Esophagus squamous epithelium (tissue), 4 donors: ENCODE results near the gene GGCT.

Source experiments
- POLR2A ChIP-seq, 4 donors: fragments of 450-650 bp; IDR thresholded peaks; one replicate each; pipeline ENCODE4 v1.6.1; 2017; ENCODE audit warnings: antibody characterized with exemption in 4 of 4, mild to moderate bottlenecking in 4 of 4, moderate library complexity in 3 of 4
- TF ChIP-seq, protein P1 (sequence below), 6 experiments: fragments of 450-650 bp in 4 of 6; fragments of 200-600 bp in 2 of 6; sonication (generic) in 2 of 6; IDR thresholded peaks; one replicate each; pipeline ENCODE4 v1.5.1; 2016 to 2019; ENCODE audit warnings: antibody characterized with exemption in 6 of 6, mild to moderate bottlenecking in 4 of 6, moderate library complexity in 4 of 6

- TF ChIP-seq, protein P1, sequence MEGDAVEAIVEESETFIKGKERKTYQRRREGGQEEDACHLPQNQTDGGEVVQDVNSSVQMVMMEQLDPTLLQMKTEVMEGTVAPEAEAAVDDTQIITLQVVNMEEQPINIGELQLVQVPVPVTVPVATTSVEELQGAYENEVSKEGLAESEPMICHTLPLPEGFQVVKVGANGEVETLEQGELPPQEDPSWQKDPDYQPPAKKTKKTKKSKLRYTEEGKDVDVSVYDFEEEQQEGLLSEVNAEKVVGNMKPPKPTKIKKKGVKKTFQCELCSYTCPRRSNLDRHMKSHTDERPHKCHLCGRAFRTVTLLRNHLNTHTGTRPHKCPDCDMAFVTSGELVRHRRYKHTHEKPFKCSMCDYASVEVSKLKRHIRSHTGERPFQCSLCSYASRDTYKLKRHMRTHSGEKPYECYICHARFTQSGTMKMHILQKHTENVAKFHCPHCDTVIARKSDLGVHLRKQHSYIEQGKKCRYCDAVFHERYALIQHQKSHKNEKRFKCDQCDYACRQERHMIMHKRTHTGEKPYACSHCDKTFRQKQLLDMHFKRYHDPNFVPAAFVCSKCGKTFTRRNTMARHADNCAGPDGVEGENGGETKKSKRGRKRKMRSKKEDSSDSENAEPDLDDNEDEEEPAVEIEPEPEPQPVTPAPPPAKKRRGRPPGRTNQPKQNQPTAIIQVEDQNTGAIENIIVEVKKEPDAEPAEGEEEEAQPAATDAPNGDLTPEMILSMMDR (IDR thresholded peaks at IDR 0.05), result no peak
- no peak for TF ChIP-seq POLR2A (IDR thresholded peaks at IDR 0.05)
These were observed 34.4 kb downstream of the GGCT start for GRCh38 chr7:30470163-30470770.
